VCaP (cell line): ENCODE measurements around the gene CMBL.
A peak's percentile ranks its signal among the peaks of the same experiment; 100 is the strongest.

Experiments used
- H3K27ac ChIP-seq: fragments of 450-650 bp; 2 replicates; pipeline ENCODE4 v1.5.1; 2017
- CTCF ChIP-seq: fragments of 450-650 bp; conservative IDR thresholded peaks from 2 replicates; pipeline ENCODE4 v1.5.1; 2017; ENCODE audit warnings: mild to moderate bottlenecking, moderate library complexity

Gene CMBL

GRCh38 chr5:10286162-10286861 is 21.4 kb downstream of the CMBL start:
- no peak for TF ChIP-seq CTCF
- H3K27ac ChIP-seq = peak overlapping the region; percentile 9; the same call in 1 of the 2 replicates

GRCh38 chr5:10285362-10285761 is 22.3 kb downstream of the CMBL start:
- H3K27ac ChIP-seq = peak overlapping the region; percentile 33

GRCh38 chr5:10283927-10284635 is 23.6 kb downstream of the CMBL start:
- peak overlapping the region; percentile 33 for H3K27ac ChIP-seq
- TF ChIP-seq CTCF = peak; percentile 98

GRCh38 chr5:10279925-10280720 is 27.6 kb downstream of the CMBL start:
- H3K27ac ChIP-seq = no peak overlapping the region
- no peak for TF ChIP-seq CTCF

- H3K27ac ChIP-seq = no peak overlapping the region
- TF ChIP-seq CTCF = no peak
These were observed 28.4 kb downstream of the CMBL start for GRCh38 chr5:10279328-10279727.

- TF ChIP-seq CTCF = no peak
- H3K27ac ChIP-seq = no peak overlapping the region
These were observed 28.9 kb downstream of the CMBL start for GRCh38 chr5:10278658-10279279.

GRCh38 chr5:10277773-10278630 is 29.7 kb downstream of the CMBL start:
- no peak overlapping the region for H3K27ac ChIP-seq
- TF ChIP-seq CTCF = no peak
